Suppressor macrophage treated with lipopolysaccharide for 4 hours (primary cell): ENCODE results near the gene SGMS1.

Experiments used
- DNase-seq: peaks from one replicate; pipeline ENCODE4 v3.0.0-alpha.2; 2020

Gene SGMS1

DNA sequence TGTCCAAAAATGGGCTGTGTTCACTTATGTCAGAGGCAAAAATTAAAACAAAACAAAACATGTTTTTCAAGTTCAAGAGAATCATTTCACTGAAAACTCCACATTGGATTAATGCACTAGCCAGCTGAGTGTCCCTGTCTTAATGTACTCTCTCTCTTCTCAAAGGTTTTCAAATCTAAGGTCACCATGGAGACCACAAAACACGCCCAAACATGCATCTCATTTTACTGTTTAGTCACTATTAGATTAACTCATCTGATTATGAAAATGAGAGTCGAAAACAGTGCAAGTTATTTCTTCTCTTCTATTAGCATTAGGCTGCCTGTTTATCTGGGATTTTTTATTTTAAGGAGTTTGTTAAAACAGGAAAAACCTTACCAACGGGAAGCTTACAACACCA lies 301.7 kb downstream of the SGMS1 start:
- peak; percentile 57 for DNase-seq

DNA sequence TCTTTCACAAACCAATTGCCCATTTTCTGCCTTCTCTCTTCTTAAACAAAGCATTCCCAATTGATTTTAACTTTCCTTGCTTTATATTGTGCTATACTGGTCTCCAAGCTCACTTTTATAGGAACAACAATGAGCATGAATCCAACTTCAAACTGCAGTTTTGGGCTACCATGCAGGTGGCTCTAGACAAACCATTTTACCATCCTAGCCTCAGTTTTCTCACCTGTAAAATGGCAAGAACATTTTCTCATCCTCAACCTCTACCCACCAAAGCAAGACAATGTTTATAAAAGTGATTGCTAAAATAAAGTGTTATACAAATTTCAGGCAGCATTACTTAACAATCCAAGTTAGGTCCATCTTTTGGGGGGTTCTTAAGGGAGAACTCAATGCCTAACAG lies 305.6 kb downstream of the SGMS1 start:
- DNase-seq, result no peak

- no peak for DNase-seq
Measured at GRCh38 chr10:50316695-50317648, 306.8 kb downstream of the SGMS1 start.

- DNase-seq, result no peak
Measured at GRCh38 chr10:50316174-50316573, 307.6 kb downstream of the SGMS1 start.

DNA sequence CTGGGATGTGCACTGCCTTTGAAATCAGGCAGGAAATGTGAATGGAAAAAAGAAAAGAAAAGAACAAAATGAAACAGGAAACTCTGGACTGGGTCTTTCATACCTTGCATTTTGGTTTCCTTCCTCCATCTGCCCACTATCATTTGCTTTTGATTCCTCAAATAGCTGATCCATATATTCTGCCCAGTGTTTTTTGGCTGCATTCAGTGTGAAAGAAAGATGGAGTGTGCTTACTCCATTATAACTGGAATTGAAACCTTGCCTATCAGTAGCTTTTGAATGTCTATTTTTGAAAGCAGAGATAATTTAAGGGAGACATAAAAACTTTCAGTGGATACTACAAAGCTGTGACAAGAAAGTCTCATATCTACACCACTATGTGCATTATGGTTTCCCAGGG lies 308.3 kb downstream of the SGMS1 start:
- no peak for DNase-seq

DNA sequence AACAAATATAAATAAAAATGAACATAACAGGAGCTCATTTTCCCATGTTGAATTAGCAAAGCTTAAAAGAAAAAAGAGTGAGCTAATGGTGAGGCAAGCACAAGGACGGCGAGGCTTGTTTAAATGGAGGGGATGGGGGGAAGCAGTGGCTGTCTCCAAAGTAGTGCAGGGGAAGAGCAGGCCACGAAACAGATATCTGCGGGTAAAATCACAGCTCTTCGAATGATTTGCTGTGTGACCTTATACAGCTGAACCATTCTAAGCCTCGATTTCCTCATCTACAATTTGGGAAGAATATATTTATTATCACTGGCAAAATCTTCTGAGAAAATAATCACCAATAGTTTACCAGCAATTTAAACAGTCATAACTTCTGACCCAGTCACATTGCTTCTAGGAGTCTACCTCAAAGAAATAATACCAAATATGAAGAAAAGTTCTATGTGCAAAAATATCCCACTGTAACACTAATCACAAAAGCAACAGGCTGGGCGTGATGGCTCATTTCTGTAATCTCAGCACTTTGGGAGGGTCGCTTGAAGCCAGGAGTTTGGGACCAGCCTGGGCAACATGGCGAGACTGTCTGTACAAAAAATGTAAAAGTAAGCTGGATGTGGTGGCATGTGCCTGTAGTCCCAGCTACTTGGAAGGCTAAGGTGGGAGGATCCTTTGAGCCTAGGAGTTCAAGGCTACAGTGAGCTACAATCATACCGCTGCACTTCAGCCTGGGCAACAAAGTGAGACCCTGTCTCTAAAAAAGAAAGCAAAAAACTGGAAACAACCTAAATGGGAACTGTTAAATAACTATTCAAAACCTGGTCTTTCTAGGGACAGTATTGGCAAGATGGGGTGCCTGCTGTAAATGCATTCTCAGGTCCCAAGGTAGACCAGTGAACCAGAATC lies 309.3 kb downstream of the SGMS1 start:
- no peak for DNase-seq

DNA sequence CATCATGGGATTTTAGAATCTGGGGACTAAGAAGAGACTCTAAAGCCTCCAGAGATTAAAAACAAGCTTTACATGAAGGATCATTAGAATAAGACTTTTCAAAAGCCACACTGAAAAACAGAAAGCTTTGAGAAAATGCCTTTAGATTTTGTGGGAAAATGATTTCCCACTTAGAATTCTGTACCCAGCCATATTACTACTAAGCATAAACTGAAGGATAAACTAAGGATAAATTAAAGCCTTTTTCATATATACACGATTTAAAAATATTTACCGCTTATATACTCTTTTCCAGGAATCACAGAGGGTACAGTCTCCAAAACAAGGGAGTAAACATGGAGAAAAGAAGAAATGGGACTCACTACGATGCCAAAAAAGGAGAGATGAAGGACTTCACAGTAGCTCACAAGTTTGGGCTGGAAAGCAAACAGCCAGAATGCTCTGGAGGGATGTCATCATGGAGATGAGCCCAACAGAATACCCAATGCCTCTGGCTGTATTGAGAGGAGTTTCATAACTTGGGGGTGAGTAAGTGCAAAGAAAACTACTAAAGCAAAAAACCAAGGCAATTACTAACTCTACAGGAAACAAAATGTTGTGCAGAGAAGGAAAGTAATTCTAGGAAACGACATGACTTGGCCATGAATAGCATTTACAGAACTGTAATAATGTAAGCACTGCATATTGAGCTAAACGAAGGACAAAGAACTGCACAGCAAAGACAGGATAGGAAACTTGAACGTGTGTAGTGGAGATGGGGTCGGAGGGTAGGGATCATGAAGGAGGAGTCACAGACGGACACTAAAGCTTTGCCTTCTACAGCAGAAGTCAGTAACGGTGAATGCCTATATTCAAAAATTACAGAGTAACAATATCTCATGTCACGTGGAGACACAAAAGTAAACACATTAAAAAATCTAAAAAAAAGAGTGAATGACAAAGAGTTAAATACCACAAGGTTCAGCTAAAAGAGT lies 311.0 kb downstream of the SGMS1 start:
- DNase-seq, result peak; percentile 69

DNA sequence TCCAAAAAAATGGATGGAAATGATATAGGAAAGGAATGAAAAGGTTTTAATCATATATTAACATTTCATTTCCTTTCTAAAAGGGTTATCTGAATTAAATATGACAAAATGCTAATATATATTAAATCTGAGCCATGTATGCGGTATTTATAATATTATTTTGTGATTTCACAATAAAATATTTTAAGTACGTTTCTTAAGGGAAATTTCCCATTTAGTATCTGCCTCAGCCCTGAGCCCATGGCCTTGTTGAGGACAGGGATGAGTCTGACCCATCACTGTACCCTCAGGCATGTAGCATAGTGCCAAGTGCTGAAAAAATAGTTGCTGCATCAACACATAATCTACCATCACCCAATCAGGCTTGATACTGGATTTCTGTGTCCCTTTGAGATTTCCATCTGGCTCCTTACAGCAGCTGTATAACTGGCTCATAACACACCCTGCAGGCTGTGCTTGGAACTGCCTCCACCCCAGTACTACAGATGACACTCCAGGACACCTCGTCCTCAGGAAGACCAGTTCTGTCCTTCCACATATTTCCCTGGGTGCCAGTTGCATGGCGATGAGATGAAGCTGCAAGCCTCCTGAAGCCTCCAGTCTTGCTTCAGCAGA lies 313.1 kb downstream of the SGMS1 start:
- peak; percentile 38 for DNase-seq

DNA sequence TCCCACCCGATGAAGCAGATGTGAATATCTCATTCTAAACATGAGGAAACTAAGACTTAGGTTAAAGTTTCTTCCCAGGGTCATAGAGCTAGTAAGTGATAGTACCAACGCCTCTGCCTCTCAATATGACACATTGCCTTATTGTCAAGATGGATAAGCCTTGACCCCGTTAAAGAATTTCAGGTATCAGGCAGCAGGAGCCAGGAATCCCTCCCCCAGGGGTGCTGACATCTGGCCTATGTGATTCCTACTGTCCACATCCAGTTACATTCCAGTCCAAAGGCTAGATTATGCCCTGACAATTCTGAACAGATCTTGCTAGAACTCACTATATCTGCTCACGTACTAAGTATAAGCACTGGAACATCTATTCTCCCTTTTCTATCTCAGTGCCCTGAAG lies 314.4 kb downstream of the SGMS1 start:
- DNase-seq, result no peak

- no peak for DNase-seq
Measured at GRCh38 chr10:50304660-50305059, 319.1 kb downstream of the SGMS1 start.

DNA sequence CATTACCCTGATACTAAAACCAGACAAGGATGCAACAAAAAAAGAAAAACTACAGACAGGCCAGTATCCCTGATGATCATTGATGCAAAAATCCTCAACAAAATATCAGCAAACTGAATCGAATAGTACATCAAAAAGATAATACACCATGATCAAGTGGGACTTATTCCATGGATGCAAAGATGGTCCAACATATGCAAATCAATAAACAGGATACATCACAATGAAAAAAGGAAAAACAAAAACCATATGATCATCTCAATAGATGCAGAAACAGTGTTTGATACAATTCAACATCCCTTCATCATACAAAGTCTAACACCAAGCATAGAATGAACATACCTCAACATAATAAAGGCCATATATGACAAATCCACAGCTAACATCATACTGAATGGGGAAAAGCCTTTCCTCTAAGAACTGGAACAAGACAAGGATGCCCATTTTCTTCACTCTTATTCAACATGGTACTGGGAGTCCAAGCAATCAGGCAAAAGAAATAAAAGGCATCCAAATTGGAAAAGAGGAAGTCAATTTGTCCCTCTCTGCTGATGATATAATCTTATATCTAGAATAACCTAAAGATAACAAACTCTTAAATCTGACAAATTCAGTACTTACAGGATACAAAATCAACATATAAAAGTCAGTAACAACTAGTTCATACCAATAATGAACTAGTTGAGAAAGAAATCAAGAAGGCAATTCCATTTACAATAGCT lies 323.6 kb downstream of the SGMS1 start:
- no peak for DNase-seq

DNA sequence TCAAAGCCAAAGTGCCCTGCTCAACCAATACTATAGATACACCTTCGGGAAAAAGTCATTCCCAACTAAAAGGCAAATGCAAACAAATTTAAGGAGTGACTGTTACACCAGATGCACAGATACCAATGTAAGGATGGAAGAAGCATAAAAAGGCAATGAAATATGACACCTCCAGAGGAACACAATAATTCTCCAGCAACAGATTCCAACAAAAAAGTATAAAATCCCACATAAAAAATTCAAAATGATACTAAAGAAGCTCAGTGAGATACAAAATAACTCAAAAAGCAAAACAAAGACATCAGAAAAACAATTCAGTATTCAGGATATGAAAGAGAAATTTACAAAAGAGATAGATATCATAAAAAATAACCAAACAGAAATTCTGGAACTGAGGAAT lies 328.4 kb downstream of the SGMS1 start:
- DNase-seq, result no peak

- no peak for DNase-seq
Measured at GRCh38 chr10:50294582-50294981, 329.2 kb downstream of the SGMS1 start.

- DNase-seq, result peak; percentile 50
Measured at GRCh38 chr10:50293513-50294313, 330.0 kb downstream of the SGMS1 start.

- no peak for DNase-seq
Measured at GRCh38 chr10:50291261-50291850, 332.4 kb downstream of the SGMS1 start.

- DNase-seq, result no peak
Measured at GRCh38 chr10:50289196-50289595, 334.6 kb downstream of the SGMS1 start.

DNA sequence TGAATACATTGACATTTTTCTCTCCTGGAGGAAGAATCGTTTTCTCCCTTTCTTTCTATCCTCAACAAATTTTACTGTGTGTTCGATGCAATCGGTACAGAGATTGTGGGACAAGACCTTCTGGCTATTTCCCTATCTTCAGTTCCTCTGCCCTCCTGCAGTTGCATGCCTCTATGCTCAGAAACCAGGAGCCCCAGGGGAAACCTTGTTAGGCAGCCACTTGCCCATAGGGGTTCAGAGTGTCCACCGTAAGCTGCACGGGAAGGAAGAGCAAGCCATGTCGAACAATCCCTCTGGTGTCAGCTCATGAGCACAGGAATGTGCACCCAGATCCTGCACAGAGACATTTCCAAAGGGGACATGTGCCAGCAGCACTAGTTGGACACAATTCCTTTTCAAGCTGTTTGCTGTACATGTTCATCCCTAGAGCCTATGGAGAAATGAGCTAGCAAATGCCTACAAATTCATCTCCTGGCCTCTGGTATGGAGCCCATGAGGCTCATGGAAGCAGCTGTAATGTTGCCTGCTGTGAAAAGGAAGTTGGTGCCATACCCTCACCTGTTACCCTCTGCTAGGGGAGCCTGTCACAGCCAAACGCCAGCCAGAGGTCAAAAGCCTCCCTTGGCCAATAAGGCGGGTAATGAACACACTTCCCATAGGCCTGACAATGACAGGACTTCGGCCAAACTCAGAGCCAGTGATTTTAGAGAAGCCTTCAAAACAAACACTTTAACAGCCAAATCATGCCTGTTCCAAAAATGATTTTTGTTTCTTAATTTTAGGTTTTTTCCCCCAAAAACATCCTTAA lies 336.6 kb downstream of the SGMS1 start:
- DNase-seq, result no peak

GRCh38 chr10:50286517-50286916 lies 337.2 kb downstream of the SGMS1 start:
- peak; percentile 45 for DNase-seq

DNA sequence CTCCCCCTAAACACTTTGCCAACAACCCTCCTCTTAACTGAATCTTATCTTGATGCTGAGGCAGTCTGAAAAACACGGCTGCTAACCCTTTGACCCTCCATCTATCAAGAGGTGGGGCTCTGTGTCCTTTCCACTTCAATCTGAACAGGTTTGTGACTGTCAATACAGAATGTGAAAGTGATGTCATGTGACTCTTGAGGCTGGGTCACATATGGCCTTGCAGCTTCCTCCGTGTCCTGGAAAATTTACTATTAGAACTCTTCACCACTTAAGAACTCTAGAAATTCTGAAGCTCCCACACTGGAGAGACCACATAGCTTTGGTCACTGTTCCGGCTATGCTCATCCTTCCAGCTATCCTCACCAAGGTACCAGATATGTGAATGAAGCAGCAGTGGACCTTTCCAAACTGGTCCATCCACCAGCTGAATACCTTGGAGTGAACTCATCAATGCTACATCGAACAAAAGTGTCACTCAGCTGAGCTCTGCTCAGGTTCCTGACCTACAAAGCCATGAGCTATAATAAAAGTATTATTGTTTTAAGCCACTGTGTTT lies 341.7 kb downstream of the SGMS1 start:
- DNase-seq, result no peak
